K562 (cell line): ENCODE measurements around the gene TERC. TPM values are rescaled to one million over a fixed set of nuclear protein-coding genes. Genes with fewer than 3 reads are reported as not detected.
A peak's percentile ranks its signal among the peaks of the same experiment; 100 is the strongest.

Experiments
- ARNT ChIP-seq, 2 experiments: fragments of 450-650 bp; IDR thresholded peaks; 2 replicates each; pipeline ENCODE4 v1.6.1; 2016; ENCODE audit warnings: mild to moderate bottlenecking in 1 of 2
- CEBPG ChIP-seq, 3 experiments: fragments of 200-800 bp in 1 of 3; sonication (Bioruptor generic) in 1 of 3; sonication (generic) in 1 of 3; formaldehyde crosslinking in 1 of 3; IDR thresholded peaks in 2 of 3; conservative IDR thresholded peaks in 1 of 3; 2 replicates each; pipeline versions ENCODE4 v1.6.1 to v1.8.0; 2016 to 2022; ENCODE audit warnings: missing compliant biosample characterization in 2 of 3, missing genetic modification characterization in 2 of 3, mild to moderate bottlenecking in 1 of 3, missing genetic modification reagents in 1 of 3
- HMGN3 ChIP-seq: IDR thresholded peaks from 2 replicates; pipeline ENCODE4 v1.6.1; 2011; ENCODE audit warnings: borderline replicate concordance, low read depth, mild to moderate bottlenecking, mixed read lengths, low read length; ENCODE audit not compliant: insufficient read length; ENCODE audit errors: extremely low read depth
- KLF13 ChIP-seq: fragments of 450-650 bp; IDR thresholded peaks from 2 replicates; pipeline ENCODE4 v1.6.1; 2016; ENCODE audit warnings: missing genetic modification characterization, low read depth, mild to moderate bottlenecking, missing compliant biosample characterization, moderate library complexity, borderline replicate concordance
- MAFK ChIP-seq: IDR thresholded peaks from 2 replicates; pipeline ENCODE4 v1.6.1; 2011; ENCODE audit warnings: low read length, improper control_type of control experiment
- MYC ChIP-seq, 2 experiments: fragments of 250-450 bp in 1 of 2; sonication (Bioruptor Pico) in 1 of 2; IDR thresholded peaks; 2 replicates each; pipeline versions ENCODE4 v1.5.1 to v1.6.1; 2012 to 2021; ENCODE audit warnings: low read depth in 2 of 2, borderline replicate concordance in 1 of 2, improper control_type of control experiment in 1 of 2, low read length in 1 of 2, mild to moderate bottlenecking in 1 of 2, moderate library complexity in 1 of 2
- PCBP2 ChIP-seq: fragments of 200-400 bp; formaldehyde crosslinking; IDR thresholded peaks from 2 replicates; pipeline ENCODE4 v1.6.1; 2018; ENCODE audit warnings: low read length, low read depth, mild to moderate bottlenecking, moderate library complexity; ENCODE audit not compliant: poor library complexity, severe bottlenecking
- PTRF ChIP-seq: fragments of 450-650 bp; IDR thresholded peaks from 2 replicates; pipeline ENCODE4 v1.6.1; 2016; ENCODE audit warnings: mild to moderate bottlenecking, missing genetic modification characterization, missing compliant biosample characterization
- PURB ChIP-seq: sonication (generic); formaldehyde crosslinking; IDR thresholded peaks from 2 replicates; pipeline ENCODE4 v1.9.0; 2021; ENCODE audit warnings: low read depth, mild to moderate bottlenecking, missing genetic modification reagents
- SMAD3 ChIP-seq: fragments of 450-650 bp; formaldehyde crosslinking; conservative IDR thresholded peaks from 2 replicates; pipeline ENCODE4 v1.4.0; 2020; ENCODE audit warnings: mild to moderate bottlenecking
- SP2 ChIP-seq: IDR thresholded peaks from 2 replicates; pipeline ENCODE4 v1.6.1; 2011; ENCODE audit warnings: mild to moderate bottlenecking, low read depth, low read length, moderate library complexity; ENCODE audit not compliant: poor library complexity, severe bottlenecking; ENCODE audit errors: extremely low read depth
- ZNF140 ChIP-seq: fragments of 250-450 bp; sonication (Bioruptor Pico); IDR thresholded peaks from 2 replicates; pipeline ENCODE4 v1.8.0; 2021; ENCODE audit warnings: moderate library complexity, mild to moderate bottlenecking, inconsistent platforms
- ZNF41 ChIP-seq: fragments of 250-450 bp; sonication (Bioruptor Pico); conservative IDR thresholded peaks from 2 replicates; pipeline ENCODE4 v1.4.0; 2020; ENCODE audit warnings: mild to moderate bottlenecking
- ZNF76 ChIP-seq: fragments of 250-450 bp; sonication (Bioruptor Pico); IDR thresholded peaks from 2 replicates; pipeline ENCODE4 v1.4.0; 2020; ENCODE audit warnings: mild to moderate bottlenecking, moderate library complexity, borderline replicate concordance
- polyA plus RNA-seq, 8 experiments: library from polyadenylated mRNA; depleted of rRNA in 4 of 8; stranded (reverse) in 5 of 8; unstranded in 3 of 8; fragments of >200 nt; fragmentation: Nextera tagmentation in 2 of 8; fragmentation: Illumina TruSeq in 1 of 8; extraction: Ambion mirVana in 2 of 8; extraction: Trizol in 1 of 8; gene quantifications; 2 replicates each; pipeline versions ENCODE4 v1.2.1 to v1.2.3, GENCODE V29; 2011 to 2014; ENCODE audit warnings: inconsistent platforms in 1 of 8, missing spikeins in 1 of 8
- total RNA-seq, 7 experiments: library from RNA; depleted of rRNA in 6 of 7; stranded (reverse); fragments of >200 nt in 6 of 7; fragmentation: Illumina TruSeq in 2 of 7; extraction: Trizol in 2 of 7; gene quantifications; 2 replicates each; pipeline versions ENCODE4 v1.2.1 to v1.2.3, GENCODE V29; 2011 to 2021; ENCODE audit warnings: low replicate concordance in 1 of 7
- TF ChIP-seq, protein P1 (sequence below): sonication (generic); formaldehyde crosslinking; IDR thresholded peaks from 2 replicates; pipeline ENCODE4 v1.8.0; 2023; ENCODE audit warnings: missing genetic modification reagents, mild to moderate bottlenecking, borderline replicate concordance
- TF ChIP-seq, protein P2 (sequence below): sonication (generic); formaldehyde crosslinking; IDR thresholded peaks from 2 replicates; pipeline ENCODE4 v1.8.0; 2022; ENCODE audit warnings: mild to moderate bottlenecking, missing genetic modification reagents

TERC gene
- total and polyA plus RNA-seq, 9 of the 15 experiments (the other 6 are each of a cell fraction or from before 2014, with no cell fraction given): 0.77 to 234 (median 27.9) TPM; not detected in 3

DNA sequence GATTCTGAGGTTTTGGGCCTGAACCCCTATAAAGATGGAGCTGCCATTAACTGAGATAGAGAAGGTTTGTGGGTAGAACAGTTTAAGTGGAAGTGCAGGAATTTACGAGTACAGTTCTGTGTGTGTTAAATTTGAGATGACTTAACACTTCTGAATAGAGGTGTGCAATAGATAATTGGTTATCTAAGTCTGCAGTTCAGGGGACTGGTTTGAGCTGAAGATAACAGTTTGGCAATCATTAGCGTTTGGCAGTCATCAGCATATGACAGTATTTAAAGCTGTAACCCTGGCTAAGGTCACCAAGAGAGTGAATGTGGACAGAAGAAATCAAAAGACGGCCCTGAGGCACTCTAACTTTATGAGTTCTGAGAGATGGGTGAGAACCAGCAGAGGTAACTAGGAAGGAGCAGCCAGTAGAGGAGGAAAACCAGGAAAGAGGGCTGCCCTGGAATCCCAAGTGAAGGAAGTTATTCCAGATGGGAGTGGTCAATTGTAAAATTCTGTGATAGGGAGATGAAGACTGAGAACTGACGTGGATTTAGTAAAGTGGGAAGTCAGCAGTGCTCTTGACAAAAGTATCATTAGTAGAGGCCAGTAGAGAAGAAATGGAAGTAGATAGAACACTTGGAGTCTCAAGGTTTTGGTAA lies 16.5 kb upstream of the TERC start (continued):
- TF ChIP-seq, protein P1, sequence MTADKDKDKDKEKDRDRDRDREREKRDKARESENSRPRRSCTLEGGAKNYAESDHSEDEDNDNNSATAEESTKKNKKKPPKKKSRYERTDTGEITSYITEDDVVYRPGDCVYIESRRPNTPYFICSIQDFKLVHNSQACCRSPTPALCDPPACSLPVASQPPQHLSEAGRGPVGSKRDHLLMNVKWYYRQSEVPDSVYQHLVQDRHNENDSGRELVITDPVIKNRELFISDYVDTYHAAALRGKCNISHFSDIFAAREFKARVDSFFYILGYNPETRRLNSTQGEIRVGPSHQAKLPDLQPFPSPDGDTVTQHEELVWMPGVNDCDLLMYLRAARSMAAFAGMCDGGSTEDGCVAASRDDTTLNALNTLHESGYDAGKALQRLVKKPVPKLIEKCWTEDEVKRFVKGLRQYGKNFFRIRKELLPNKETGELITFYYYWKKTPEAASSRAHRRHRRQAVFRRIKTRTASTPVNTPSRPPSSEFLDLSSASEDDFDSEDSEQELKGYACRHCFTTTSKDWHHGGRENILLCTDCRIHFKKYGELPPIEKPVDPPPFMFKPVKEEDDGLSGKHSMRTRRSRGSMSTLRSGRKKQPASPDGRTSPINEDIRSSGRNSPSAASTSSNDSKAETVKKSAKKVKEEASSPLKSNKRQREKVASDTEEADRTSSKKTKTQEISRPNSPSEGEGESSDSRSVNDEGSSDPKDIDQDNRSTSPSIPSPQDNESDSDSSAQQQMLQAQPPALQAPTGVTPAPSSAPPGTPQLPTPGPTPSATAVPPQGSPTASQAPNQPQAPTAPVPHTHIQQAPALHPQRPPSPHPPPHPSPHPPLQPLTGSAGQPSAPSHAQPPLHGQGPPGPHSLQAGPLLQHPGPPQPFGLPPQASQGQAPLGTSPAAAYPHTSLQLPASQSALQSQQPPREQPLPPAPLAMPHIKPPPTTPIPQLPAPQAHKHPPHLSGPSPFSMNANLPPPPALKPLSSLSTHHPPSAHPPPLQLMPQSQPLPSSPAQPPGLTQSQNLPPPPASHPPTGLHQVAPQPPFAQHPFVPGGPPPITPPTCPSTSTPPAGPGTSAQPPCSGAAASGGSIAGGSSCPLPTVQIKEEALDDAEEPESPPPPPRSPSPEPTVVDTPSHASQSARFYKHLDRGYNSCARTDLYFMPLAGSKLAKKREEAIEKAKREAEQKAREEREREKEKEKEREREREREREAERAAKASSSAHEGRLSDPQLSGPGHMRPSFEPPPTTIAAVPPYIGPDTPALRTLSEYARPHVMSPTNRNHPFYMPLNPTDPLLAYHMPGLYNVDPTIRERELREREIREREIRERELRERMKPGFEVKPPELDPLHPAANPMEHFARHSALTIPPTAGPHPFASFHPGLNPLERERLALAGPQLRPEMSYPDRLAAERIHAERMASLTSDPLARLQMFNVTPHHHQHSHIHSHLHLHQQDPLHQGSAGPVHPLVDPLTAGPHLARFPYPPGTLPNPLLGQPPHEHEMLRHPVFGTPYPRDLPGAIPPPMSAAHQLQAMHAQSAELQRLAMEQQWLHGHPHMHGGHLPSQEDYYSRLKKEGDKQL (CRISPR knock-in tag): no peak
- TF ChIP-seq MYC (IDR thresholded peaks at IDR 0.05; ENCODE audit: low read depth, low read length) (no peak), MYC (CRISPR knock-in tag; IDR thresholded peaks at IDR 0.05; ENCODE audit: borderline replicate concordance, low read depth) (no peak), SP2 (no peak), PURB (CRISPR knock-in tag) (no peak), ZNF76 (CRISPR knock-in tag) (no peak), PCBP2 (no peak), CEBPG (CRISPR knock-in tag; IDR thresholded peaks at IDR 0.05) (no peak), CEBPG (tag; conservative IDR thresholded peaks at IDR 0.05 in 1 of 2, IDR thresholded peaks at IDR 0.05 in 1 of 2) (peak; percentile 7 to 30; a peak in 1 of 4 replicates), KLF13 (tag) (no peak), ZNF41 (no peak), HMGN3 (no peak), PTRF (tag) (no peak), SMAD3 (CRISPR knock-in tag) (no peak), ARNT (IDR thresholded peaks at IDR 0.05) (no peak), ZNF140 (CRISPR knock-in tag) (no peak), MAFK (peak; percentile 41; the same call in 1 of the 2 replicates)
- TF ChIP-seq, protein P2, sequence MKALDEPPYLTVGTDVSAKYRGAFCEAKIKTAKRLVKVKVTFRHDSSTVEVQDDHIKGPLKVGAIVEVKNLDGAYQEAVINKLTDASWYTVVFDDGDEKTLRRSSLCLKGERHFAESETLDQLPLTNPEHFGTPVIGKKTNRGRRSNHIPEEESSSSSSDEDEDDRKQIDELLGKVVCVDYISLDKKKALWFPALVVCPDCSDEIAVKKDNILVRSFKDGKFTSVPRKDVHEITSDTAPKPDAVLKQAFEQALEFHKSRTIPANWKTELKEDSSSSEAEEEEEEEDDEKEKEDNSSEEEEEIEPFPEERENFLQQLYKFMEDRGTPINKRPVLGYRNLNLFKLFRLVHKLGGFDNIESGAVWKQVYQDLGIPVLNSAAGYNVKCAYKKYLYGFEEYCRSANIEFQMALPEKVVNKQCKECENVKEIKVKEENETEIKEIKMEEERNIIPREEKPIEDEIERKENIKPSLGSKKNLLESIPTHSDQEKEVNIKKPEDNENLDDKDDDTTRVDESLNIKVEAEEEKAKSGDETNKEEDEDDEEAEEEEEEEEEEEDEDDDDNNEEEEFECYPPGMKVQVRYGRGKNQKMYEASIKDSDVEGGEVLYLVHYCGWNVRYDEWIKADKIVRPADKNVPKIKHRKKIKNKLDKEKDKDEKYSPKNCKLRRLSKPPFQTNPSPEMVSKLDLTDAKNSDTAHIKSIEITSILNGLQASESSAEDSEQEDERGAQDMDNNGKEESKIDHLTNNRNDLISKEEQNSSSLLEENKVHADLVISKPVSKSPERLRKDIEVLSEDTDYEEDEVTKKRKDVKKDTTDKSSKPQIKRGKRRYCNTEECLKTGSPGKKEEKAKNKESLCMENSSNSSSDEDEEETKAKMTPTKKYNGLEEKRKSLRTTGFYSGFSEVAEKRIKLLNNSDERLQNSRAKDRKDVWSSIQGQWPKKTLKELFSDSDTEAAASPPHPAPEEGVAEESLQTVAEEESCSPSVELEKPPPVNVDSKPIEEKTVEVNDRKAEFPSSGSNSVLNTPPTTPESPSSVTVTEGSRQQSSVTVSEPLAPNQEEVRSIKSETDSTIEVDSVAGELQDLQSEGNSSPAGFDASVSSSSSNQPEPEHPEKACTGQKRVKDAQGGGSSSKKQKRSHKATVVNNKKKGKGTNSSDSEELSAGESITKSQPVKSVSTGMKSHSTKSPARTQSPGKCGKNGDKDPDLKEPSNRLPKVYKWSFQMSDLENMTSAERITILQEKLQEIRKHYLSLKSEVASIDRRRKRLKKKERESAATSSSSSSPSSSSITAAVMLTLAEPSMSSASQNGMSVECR (CRISPR knock-in tag): no peak
